PC-3 (cell line): ENCODE measurements around the gene TUBA4B. TPM values are rescaled to one million over a fixed set of nuclear protein-coding genes. Genes with fewer than 3 reads are reported as not detected.

Source experiments
- ATAC-seq: fragments of 200-7000 bp; cut with Tn5 transposase; 2 replicates; pipeline ENCODE4 v1.9.1; 2020; ENCODE audit warnings: mild to moderate bottlenecking, moderate library complexity
- BruUV-seq: library from RNA; stranded (reverse); fragments of 400-500 nt; replicated peaks from 2 replicates; lab custom pipeline; 2021; lab: Mats Ljungman, UMichigan
- CTCF ChIA-PET: fragments of 300-600 bp; sonication (Branson Sonifier 250); formaldehyde crosslinking; loops from one replicate; lab custom pipeline; 2022; ENCODE audit warnings: antibody characterized with exemption; lab: Charles Lee
- POLR2A ChIA-PET: fragments of 300-600 bp; sonication (Branson Sonifier 250); formaldehyde crosslinking; loops from one replicate; lab custom pipeline; 2022; ENCODE audit warnings: antibody characterized with exemption; ENCODE audit not compliant: unreplicated experiment; lab: Charles Lee
- DNase-seq: peaks from one replicate; pipeline ENCODE4 v3.0.0-alpha.2; 2015
- H2AFZ ChIP-seq: fragments of 300-600 bp; sonication (generic); 2 replicates; pipeline ENCODE4 v1.6.0; 2016; ENCODE audit warnings: antibody characterized with exemption, low read length
- H3F3A ChIP-seq: fragments of 300-600 bp; sonication (generic); one replicate; pipeline ENCODE4 v1.6.0; 2017; ENCODE audit warnings: antibody characterized with exemption, low read length, control low read depth, mild to moderate bottlenecking; ENCODE audit not compliant: unreplicated experiment
- H3K27ac ChIP-seq: fragments of 300-600 bp; sonication (generic); 2 replicates; pipeline ENCODE4 v1.5.1; 2016; ENCODE audit warnings: mild to moderate bottlenecking, low read length
- H3K27me3 ChIP-seq: fragments of 300-600 bp; sonication (generic); 2 replicates; pipeline ENCODE4 v1.6.1; 2016; ENCODE audit warnings: low read length, mixed read lengths
- H3K36me3 ChIP-seq: fragments of 300-600 bp; sonication (generic); 2 replicates; pipeline ENCODE4 v1.6.1; 2016; ENCODE audit warnings: low read depth, mixed run types, low read length, mixed read lengths
- H3K4me1 ChIP-seq: fragments of 300-600 bp; sonication (generic); 2 replicates; pipeline ENCODE4 v1.5.1; 2016; ENCODE audit warnings: low read length; ENCODE audit not compliant: insufficient read depth
- H3K4me2 ChIP-seq: fragments of 300-600 bp; sonication (generic); 2 replicates; pipeline ENCODE4 v1.6.0; 2016; ENCODE audit warnings: low read length
- H3K4me3 ChIP-seq: fragments of 300-600 bp; sonication (generic); 2 replicates; pipeline ENCODE4 v1.5.1; 2016; ENCODE audit warnings: mild to moderate bottlenecking, low read length, mixed read lengths
- H3K79me2 ChIP-seq: fragments of 300-600 bp; sonication (generic); 2 replicates; pipeline ENCODE4 v1.6.1; 2017; ENCODE audit warnings: low read length, mixed read lengths
- H3K9ac ChIP-seq: fragments of 300-600 bp; sonication (generic); 2 replicates; pipeline ENCODE4 v1.6.0; 2016; ENCODE audit warnings: mild to moderate bottlenecking, low read length
- H3K9me2 ChIP-seq: fragments of 300-600 bp; sonication (generic); replicated peaks from 2 replicates; pipeline ENCODE4 v1.6.1; 2016; ENCODE audit warnings: mixed run types, low read length, mixed read lengths
- H3K9me3 ChIP-seq: fragments of 300-600 bp; sonication (generic); 2 replicates; pipeline ENCODE4 v1.6.1; 2016; ENCODE audit warnings: low read length, mixed read lengths
- H4K20me1 ChIP-seq: fragments of 300-600 bp; sonication (generic); 2 replicates; pipeline ENCODE4 v1.6.1; 2016; ENCODE audit warnings: low read length, mixed read lengths
- CTCF ChIP-seq: fragments of 300-600 bp; sonication (generic); conservative IDR thresholded peaks from 2 replicates; pipeline ENCODE4 v1.5.1; 2017; ENCODE audit warnings: antibody characterized with exemption, low read depth, mild to moderate bottlenecking, low read length
- EZH2 ChIP-seq: fragments of 300-600 bp; sonication (generic); IDR thresholded peaks from one replicate; pipeline ENCODE4 v1.6.1; 2017; ENCODE audit warnings: antibody characterized with exemption, mild to moderate bottlenecking, low read length; ENCODE audit not compliant: unreplicated experiment
- EZH2phosphoT487 ChIP-seq: fragments of 300-600 bp; sonication (generic); IDR thresholded peaks from 2 replicates; pipeline ENCODE4 v1.6.1; 2018; ENCODE audit warnings: mild to moderate bottlenecking, antibody characterized with exemption, low read length, borderline replicate concordance
- intact Hi-C: fragments of 100-400 bp; cut with micrococcal nuclease; formaldehyde crosslinking; loops from 2 replicates; pipeline ENCODE4 v1.9.0; 2023
- total RNA-seq: library from RNA; depleted of rRNA; stranded (reverse); fragments of >200 nt; gene quantifications from 2 replicates; pipeline ENCODE4 v1.2.3, GENCODE V29; 2014

Gene TUBA4B
- total RNA-seq, 1 experiment from 2014 or later, result not detected

GRCh38 chr2:219216535-219216915 lies 36.5 kb upstream of the TUBA4B start:
- H3K9ac ChIP-seq, result no peak overlapping the region
- TF ChIP-seq CTCF, result no peak
- TF ChIP-seq EZH2, result no peak
- no peak for TF ChIP-seq EZH2phosphoT487
- no peak overlapping the region for H3K4me2 ChIP-seq
- peaks cover 8% of the 10 kb centered on the region; the same call in 1 of the 2 replicates for H3K79me2 ChIP-seq
- H3K27ac ChIP-seq, result no peak overlapping the region
- H3K4me3 ChIP-seq, result no peak overlapping the region
- H3K36me3 ChIP-seq, result peaks cover 6% of the 10 kb centered on the region
- DNase-seq, result no peak
- ATAC-seq, result no peak
- no peaks in the 10 kb centered on the region for H3K9me3 ChIP-seq
- no peaks in the 10 kb centered on the region for H4K20me1 ChIP-seq
- no TSS peak for BruUV-seq
- ChIA-PET CTCF (no interaction called here), POLR2A (no interaction called here)
- no peak overlapping the region for H2AFZ ChIP-seq
- H3K4me1 ChIP-seq, result peaks cover 19% of the 10 kb centered on the region
- no peaks in the 10 kb centered on the region for H3K27me3 ChIP-seq
- H3K9me2 ChIP-seq, result no peaks in the 10 kb centered on the region
- H3F3A ChIP-seq, result peaks cover 3% of the 10 kb centered on the region
- intact Hi-C loops, result no loop called here

DNA sequence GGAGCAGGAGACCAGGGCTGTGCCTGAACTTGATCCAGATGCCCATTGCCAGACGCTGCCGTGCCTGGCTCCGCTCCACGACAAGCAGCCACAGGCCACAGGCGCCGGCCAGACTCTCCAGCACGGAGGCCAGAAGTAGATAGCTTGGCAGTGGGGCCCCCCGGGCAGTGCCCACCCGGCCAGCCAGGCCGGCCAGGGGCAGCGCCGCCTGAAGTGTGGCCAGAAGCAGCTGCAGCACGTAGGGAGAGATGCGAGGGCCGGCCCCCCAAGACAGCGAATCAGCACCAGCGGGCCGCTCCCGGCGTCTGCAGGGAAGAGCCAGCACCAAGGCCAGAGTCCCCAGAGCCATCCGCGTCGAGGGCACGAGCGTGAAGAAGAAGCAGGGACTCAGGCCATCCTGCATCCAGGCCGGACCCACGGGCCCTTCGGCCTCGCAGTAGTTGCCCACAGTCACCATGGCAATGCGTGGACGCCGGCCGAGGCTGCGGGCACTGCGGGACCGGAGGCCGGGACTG lies 34.8 kb upstream of the TUBA4B start:
- Histone ChIP-seq H3K27me3 (no peaks in the 10 kb centered on the region), H3K36me3 (peaks cover 4% of the 10 kb centered on the region), H3K79me2 (peaks cover 8% of the 10 kb centered on the region; the same call in 1 of the 2 replicates), H3K4me3 (peak overlapping the region; percentile 69), H3K4me2 (peak overlapping the region; percentile 96), H3K9ac (peak overlapping the region; percentile 69), H3F3A (peaks cover 3% of the 10 kb centered on the region), H2AFZ (peak overlapping the region; percentile 77), H3K27ac (peak overlapping the region; percentile 77), H3K4me1 (peaks cover 19% of the 10 kb centered on the region), H3K9me3 (no peaks in the 10 kb centered on the region), H3K9me2 (no peaks in the 10 kb centered on the region), H4K20me1 (no peaks in the 10 kb centered on the region)
- TF ChIP-seq EZH2phosphoT487 (no peak), EZH2 (no peak), CTCF (no peak; the same call in 1 of the 2 replicates)
- CTCF ChIA-PET, result interaction anchor here (0.7 kb wide), 1 partner anchor 223 kb away, joined by 4 read pairs; no protein-coding TSS in a partner anchor
- BruUV-seq, result TSS peak; percentile 70
- DNase-seq, result peak; percentile 57
- intact Hi-C loops, result loop anchor here (1.0 to 2.0 kb wide), 3 partner anchors 31 to 77 kb away; partner anchors contain the start of gene DNAJB2
- POLR2A ChIA-PET, result interaction anchor here (0.6 to 1.0 kb wide), 3 partner anchors 26 to 42 kb away, joined by 3 to 23 read pairs (median 3); partner anchors contain the start of gene CNPPD1
- ATAC-seq, result peak; percentile 68
